ENCODE data around the gene TUBA4A.
"Not testable (repeated sequence)": the region's sequence is repeated elsewhere in the genome, so short reads cannot be mapped to it uniquely, and the experiment has no call there.

GRCh38 chr2:219258942-219259341, 5.2 kb upstream of the TUBA4A start:
- TF ChIP-seq, protein P1, sequence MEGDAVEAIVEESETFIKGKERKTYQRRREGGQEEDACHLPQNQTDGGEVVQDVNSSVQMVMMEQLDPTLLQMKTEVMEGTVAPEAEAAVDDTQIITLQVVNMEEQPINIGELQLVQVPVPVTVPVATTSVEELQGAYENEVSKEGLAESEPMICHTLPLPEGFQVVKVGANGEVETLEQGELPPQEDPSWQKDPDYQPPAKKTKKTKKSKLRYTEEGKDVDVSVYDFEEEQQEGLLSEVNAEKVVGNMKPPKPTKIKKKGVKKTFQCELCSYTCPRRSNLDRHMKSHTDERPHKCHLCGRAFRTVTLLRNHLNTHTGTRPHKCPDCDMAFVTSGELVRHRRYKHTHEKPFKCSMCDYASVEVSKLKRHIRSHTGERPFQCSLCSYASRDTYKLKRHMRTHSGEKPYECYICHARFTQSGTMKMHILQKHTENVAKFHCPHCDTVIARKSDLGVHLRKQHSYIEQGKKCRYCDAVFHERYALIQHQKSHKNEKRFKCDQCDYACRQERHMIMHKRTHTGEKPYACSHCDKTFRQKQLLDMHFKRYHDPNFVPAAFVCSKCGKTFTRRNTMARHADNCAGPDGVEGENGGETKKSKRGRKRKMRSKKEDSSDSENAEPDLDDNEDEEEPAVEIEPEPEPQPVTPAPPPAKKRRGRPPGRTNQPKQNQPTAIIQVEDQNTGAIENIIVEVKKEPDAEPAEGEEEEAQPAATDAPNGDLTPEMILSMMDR (IDR thresholded peaks at IDR 0.05), result not testable (repeated sequence)
- TF ChIP-seq POLR2A (IDR thresholded peaks at IDR 0.05), result not testable (repeated sequence)
